Loucy (cell line): ENCODE measurements around the gene LCMT1.
"Not testable (repeated sequence)": the region's sequence is repeated elsewhere in the genome, so short reads cannot be mapped to it uniquely, and the experiment has no call there.

Experiments
- H2AFZ ChIP-seq: fragments of 200-600 bp; sonication (generic); 2 replicates; pipeline ENCODE4 v1.6.0; 2016; ENCODE audit warnings: antibody characterized with exemption, mild to moderate bottlenecking, low read length, moderate library complexity
- H3F3A ChIP-seq: fragments of 200-600 bp; 2 replicates; pipeline ENCODE4 v1.6.0; 2016; ENCODE audit warnings: antibody characterized with exemption, low read depth, mild to moderate bottlenecking
- H3K27me3 ChIP-seq: fragments of 200-600 bp; sonication (generic); 2 replicates; pipeline ENCODE4 v1.6.1; 2014; ENCODE audit warnings: low read length, mild to moderate bottlenecking; ENCODE audit not compliant: insufficient read depth, poor library complexity, severe bottlenecking
- H3K36me3 ChIP-seq: fragments of 200-600 bp; sonication (generic); 2 replicates; pipeline ENCODE4 v1.6.1; 2016; ENCODE audit warnings: low read length; ENCODE audit not compliant: insufficient read depth
- H3K4me1 ChIP-seq: fragments of 200-600 bp; sonication (generic); 2 replicates; pipeline ENCODE4 v1.5.1; 2014; ENCODE audit warnings: low read length, mild to moderate bottlenecking; ENCODE audit not compliant: insufficient read depth, poor library complexity, severe bottlenecking
- H3K4me2 ChIP-seq: fragments of 200-600 bp; sonication (generic); 2 replicates; pipeline ENCODE4 v1.6.0; 2014; ENCODE audit warnings: antibody characterized with exemption, low read length, low read depth, mild to moderate bottlenecking; ENCODE audit not compliant: poor library complexity, severe bottlenecking
- H3K4me3 ChIP-seq: fragments of 200-600 bp; sonication (generic); 2 replicates; pipeline ENCODE4 v1.5.1; 2014; ENCODE audit warnings: low read length, mild to moderate bottlenecking, mixed read lengths; ENCODE audit not compliant: poor library complexity, severe bottlenecking
- H3K79me2 ChIP-seq: fragments of 200-600 bp; sonication (generic); 2 replicates; pipeline ENCODE4 v1.6.1; 2014; ENCODE audit warnings: low read length; ENCODE audit not compliant: insufficient read depth
- H3K9ac ChIP-seq: fragments of 200-600 bp; sonication (generic); 2 replicates; pipeline ENCODE4 v1.6.0; 2014; ENCODE audit warnings: mild to moderate bottlenecking, low read depth, low read length, moderate library complexity; ENCODE audit not compliant: poor library complexity, severe bottlenecking
- H3K9me2 ChIP-seq: fragments of 200-600 bp; sonication (generic); replicated peaks from 2 replicates; pipeline ENCODE4 v1.6.1; 2016; ENCODE audit warnings: low read depth, low read length, mixed read lengths
- H3K9me3 ChIP-seq: fragments of 200-600 bp; sonication (generic); 2 replicates; pipeline ENCODE4 v1.6.1; 2014; ENCODE audit warnings: mild to moderate bottlenecking, antibody characterized with exemption, low read length, low read depth; ENCODE audit not compliant: insufficient read depth
- H4K20me1 ChIP-seq: fragments of 200-600 bp; sonication (generic); 2 replicates; pipeline ENCODE4 v1.6.0; 2014; ENCODE audit warnings: antibody characterized with exemption, low read length, mild to moderate bottlenecking; ENCODE audit not compliant: insufficient read depth, poor library complexity, severe bottlenecking
- EZH2phosphoT487 ChIP-seq: fragments of 200-600 bp; IDR thresholded peaks from 2 replicates; pipeline ENCODE4 v1.6.1; 2018; ENCODE audit warnings: antibody characterized with exemption, mild to moderate bottlenecking, moderate library complexity, borderline replicate concordance
- TF ChIP-seq, protein P1 (sequence below): fragments of 200-600 bp; sonication (generic); conservative IDR thresholded peaks from 2 replicates; pipeline ENCODE4 v1.5.1; 2014; ENCODE audit warnings: mild to moderate bottlenecking, antibody characterized with exemption, low read length

LCMT1 gene

DNA sequence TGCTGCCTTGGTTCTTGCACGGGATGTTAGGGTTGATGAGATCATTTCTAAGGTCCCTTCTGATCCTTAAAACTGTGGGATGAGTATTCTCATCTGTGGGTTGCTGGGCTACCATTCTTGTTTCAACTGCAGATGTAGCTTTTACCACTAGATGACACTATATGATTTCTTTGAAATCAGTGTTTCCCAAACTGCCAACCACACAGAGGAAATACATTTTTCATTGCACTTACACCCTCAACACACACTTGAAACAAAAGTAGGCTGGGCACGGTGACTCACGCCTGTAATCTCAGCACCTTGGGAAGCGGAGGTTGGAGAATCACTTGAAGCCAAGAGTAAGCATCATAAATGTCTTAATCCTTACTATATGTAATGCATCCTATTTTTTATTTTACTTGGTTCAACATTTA, 15.3 kb downstream of the LCMT1 start:
- no peak overlapping the region for H2AFZ ChIP-seq
- peaks cover 6% of the 10 kb centered on the region for H4K20me1 ChIP-seq
- H3K36me3 ChIP-seq = peaks cover 10% of the 10 kb centered on the region; the same call in 1 of the 2 replicates
- peaks cover 33% of the 10 kb centered on the region; the same call in 1 of the 2 replicates for H3K79me2 ChIP-seq
- peak overlapping the region; percentile 1 for H3K4me2 ChIP-seq
- TF ChIP-seq, protein P1, sequence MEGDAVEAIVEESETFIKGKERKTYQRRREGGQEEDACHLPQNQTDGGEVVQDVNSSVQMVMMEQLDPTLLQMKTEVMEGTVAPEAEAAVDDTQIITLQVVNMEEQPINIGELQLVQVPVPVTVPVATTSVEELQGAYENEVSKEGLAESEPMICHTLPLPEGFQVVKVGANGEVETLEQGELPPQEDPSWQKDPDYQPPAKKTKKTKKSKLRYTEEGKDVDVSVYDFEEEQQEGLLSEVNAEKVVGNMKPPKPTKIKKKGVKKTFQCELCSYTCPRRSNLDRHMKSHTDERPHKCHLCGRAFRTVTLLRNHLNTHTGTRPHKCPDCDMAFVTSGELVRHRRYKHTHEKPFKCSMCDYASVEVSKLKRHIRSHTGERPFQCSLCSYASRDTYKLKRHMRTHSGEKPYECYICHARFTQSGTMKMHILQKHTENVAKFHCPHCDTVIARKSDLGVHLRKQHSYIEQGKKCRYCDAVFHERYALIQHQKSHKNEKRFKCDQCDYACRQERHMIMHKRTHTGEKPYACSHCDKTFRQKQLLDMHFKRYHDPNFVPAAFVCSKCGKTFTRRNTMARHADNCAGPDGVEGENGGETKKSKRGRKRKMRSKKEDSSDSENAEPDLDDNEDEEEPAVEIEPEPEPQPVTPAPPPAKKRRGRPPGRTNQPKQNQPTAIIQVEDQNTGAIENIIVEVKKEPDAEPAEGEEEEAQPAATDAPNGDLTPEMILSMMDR = peak; percentile 90
- TF ChIP-seq EZH2phosphoT487 = no peak
- no peaks in the 10 kb centered on the region for H3F3A ChIP-seq
- H3K9me2 ChIP-seq = no peaks in the 10 kb centered on the region
- H3K9ac ChIP-seq = no peak overlapping the region
- H3K4me3 ChIP-seq = no peak overlapping the region
- H3K4me1 ChIP-seq = peaks cover 7% of the 10 kb centered on the region
- H3K27me3 ChIP-seq = no peaks in the 10 kb centered on the region
- H3K9me3 ChIP-seq = no peaks in the 10 kb centered on the region

DNA sequence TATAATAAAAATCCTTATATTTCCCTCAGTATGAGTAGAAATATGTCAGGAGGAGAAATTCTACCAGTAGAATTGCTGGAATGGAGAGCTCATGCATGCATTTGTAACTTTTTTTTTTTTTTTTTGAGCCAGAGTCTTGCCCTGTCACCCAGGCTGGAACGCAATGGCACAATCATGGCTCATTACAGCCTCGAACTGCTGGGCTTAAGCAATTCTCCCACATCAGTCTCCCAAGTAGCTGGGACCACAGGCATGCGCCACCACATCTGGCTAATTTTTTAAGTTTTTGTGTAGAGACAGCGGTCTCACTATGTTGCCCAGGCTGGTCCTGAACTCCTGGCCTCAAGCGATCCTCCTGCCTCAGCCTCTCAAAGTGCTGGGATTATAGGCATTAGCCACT, 21.2 kb downstream of the LCMT1 start:
- not testable (repeated sequence) for H3F3A ChIP-seq, H3K9ac ChIP-seq, H3K4me1 ChIP-seq, H3K9me2 ChIP-seq, H3K79me2 ChIP-seq, H4K20me1 ChIP-seq, H3K4me2 ChIP-seq, H3K27me3 ChIP-seq, H2AFZ ChIP-seq, H3K4me3 ChIP-seq, H3K9me3 ChIP-seq
- peaks cover 54% of the 10 kb centered on the region; the same call in 1 of the 2 replicates for H3K36me3 ChIP-seq

DNA sequence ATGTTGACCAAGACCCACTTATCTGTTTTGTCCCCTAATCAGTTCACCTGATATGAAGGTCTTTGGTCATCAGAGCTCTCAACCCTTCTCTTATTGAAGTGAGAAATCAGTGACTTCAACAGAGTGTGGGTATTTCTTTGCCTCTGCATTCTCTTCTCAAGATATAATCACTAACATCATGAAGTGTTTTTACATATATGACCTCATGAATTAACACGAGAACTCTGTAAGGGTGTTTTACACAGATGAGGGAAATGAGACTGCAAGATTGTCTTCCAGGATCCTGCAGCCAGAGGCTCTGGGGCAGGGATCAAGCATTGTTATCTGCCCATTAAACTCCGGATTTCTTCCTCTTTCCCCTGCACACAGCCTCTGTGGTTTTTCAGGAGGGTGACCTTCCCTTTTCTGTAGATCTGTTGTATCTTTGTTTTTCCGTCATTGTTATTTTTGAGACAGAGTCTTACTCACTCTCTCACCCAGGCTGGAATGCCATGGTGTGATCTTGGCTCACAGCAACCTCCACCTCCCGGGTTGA, 22.7 kb downstream of the LCMT1 start:
- Histone ChIP-seq H3K4me2 (no peak overlapping the region), H3K27me3 (no peaks in the 10 kb centered on the region), H3K4me3 (no peak overlapping the region), H3F3A (no peaks in the 10 kb centered on the region), H2AFZ (no peak overlapping the region), H4K20me1 (no peaks in the 10 kb centered on the region), H3K9ac (no peak overlapping the region), H3K4me1 (no peaks in the 10 kb centered on the region), H3K79me2 (no peaks in the 10 kb centered on the region), H3K9me2 (no peaks in the 10 kb centered on the region), H3K9me3 (no peaks in the 10 kb centered on the region), H3K36me3 (peaks cover 51% of the 10 kb centered on the region; the same call in 1 of the 2 replicates)
- TF ChIP-seq, protein P1 = no peak
- no peak for TF ChIP-seq EZH2phosphoT487

DNA sequence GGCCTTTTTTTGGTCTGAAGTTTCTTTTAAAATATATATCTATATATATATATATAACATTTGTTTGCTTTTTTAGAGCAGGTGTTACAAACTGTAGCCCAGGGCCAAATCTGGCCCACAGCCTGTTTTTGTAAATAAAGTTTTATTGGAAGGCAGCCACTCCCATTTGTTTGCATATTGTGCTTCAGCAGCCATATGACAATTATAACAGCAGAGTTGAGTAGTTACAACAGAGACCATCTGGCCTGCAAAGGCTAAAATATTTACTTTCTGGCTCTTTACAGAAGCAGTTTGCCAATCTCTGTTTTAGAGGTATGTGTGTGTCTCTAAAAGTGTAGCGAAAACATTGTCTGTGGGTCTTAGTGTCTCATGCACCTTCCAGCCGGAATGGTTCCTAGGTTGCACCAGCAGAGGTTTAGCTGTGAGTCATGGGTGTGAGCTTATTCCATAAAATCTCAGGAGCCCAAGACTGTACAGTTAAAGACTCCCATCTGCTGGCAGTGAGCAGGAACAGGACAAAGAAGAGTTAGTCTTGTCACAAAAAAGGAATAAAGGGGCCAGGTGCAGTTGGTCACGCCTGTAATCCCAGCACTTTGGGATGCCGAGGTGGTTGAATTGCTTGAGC, 23.8 kb downstream of the LCMT1 start:
- Histone ChIP-seq H3K36me3 (peaks cover 54% of the 10 kb centered on the region; the same call in 1 of the 2 replicates), H3K9me3 (no peaks in the 10 kb centered on the region), H3K9me2 (no peaks in the 10 kb centered on the region), H3K9ac (no peak overlapping the region), H3F3A (no peaks in the 10 kb centered on the region), H3K4me1 (no peaks in the 10 kb centered on the region), H3K4me3 (no peak overlapping the region), H3K79me2 (no peaks in the 10 kb centered on the region), H4K20me1 (no peaks in the 10 kb centered on the region), H2AFZ (no peak overlapping the region), H3K4me2 (no peak overlapping the region), H3K27me3 (no peaks in the 10 kb centered on the region)
- TF ChIP-seq, protein P1 = no peak
- no peak for TF ChIP-seq EZH2phosphoT487
